Astrocyte of the spinal cord (primary cell): ENCODE data around the gene ZSCAN12.
A peak's percentile ranks its signal among the peaks of the same experiment; 100 is the strongest.

ENCODE experiments used
- DNase-seq: peaks from one replicate; pipeline ENCODE4 v3.0.0; 2011; ENCODE audit warnings: low read depth, low spot score
- H3K4me3 ChIP-seq: 2 replicates; pipeline ENCODE4 v1.5.1; 2011; ENCODE audit warnings: low read depth, mild to moderate bottlenecking, low read length, moderate library complexity
- CTCF ChIP-seq: IDR thresholded peaks from 2 replicates; pipeline ENCODE4 v1.5.1; 2012; ENCODE audit warnings: low read depth, mild to moderate bottlenecking, low read length, inconsistent platforms
- in situ Hi-C: cut with HindIII; loops from 2 replicates; pipeline ENCODE4 v1.10.0; 2017; ENCODE audit warnings: low sequenced_read_pairs

Gene ZSCAN12

GRCh38 chr6:28351087-28351486 lies 48.5 kb downstream of the ZSCAN12 start:
- H3K4me3 ChIP-seq: no peak overlapping the region
- DNase-seq: no peak
- in situ Hi-C loops: no loop called here
- no peak for TF ChIP-seq CTCF

GRCh38 chr6:28349892-28350737 lies 49.4 kb downstream of the ZSCAN12 start, which contains the start of gene ZKSCAN3:
TSS of gene ZKSCAN3 (plus strand) at chr6:28349947. CDS start at chr6:28359587, 9,640 bp downstream.
- peak within 1 kb of the TSS; percentile 88 for H3K4me3 ChIP-seq
- peak; percentile 81 for DNase-seq
- no peak for TF ChIP-seq CTCF
- in situ Hi-C loops: no loop called here

GRCh38 chr6:28349344-28349891 lies 50.1 kb downstream of the ZSCAN12 start:
- in situ Hi-C loops: no loop called here
- no peak for DNase-seq
- H3K4me3 ChIP-seq: peak overlapping the region; percentile 88
- TF ChIP-seq CTCF: no peak

- no peak overlapping the region for H3K4me3 ChIP-seq
- TF ChIP-seq CTCF: no peak
- in situ Hi-C loops: no loop called here
- no peak for DNase-seq
Measured at GRCh38 chr6:28347119-28347518, 52.4 kb downstream of the ZSCAN12 start.

GRCh38 chr6:28345201-28345600 lies 54.3 kb downstream of the ZSCAN12 start:
- no peak for TF ChIP-seq CTCF
- no peak overlapping the region for H3K4me3 ChIP-seq
- DNase-seq: no peak
- in situ Hi-C loops: no loop called here

GRCh38 chr6:28343898-28344677 lies 55.5 kb downstream of the ZSCAN12 start:
- H3K4me3 ChIP-seq: no peak overlapping the region
- DNase-seq: no peak
- TF ChIP-seq CTCF: no peak
- in situ Hi-C loops: no loop called here
